Keratinocyte (primary cell): ENCODE results near the gene AUNIP. TPM values are rescaled to one million over a fixed set of nuclear protein-coding genes. Genes with fewer than 3 reads are reported as not detected.

Experiments used
- DNase-seq: peaks from one replicate; pipeline ENCODE4 v3.0.0-alpha.2; 2011; ENCODE audit warnings: low read depth, missing footprints, low spot score
- FAIRE-seq: peaks from 2 replicates; lab custom pipeline; 2011; peaks lifted over from hg19 to GRCh38; lab: Jason Lieb, UNC
- H2AFZ ChIP-seq: 2 replicates; pipeline ENCODE4 v1.6.0; 2012; ENCODE audit warnings: low read length, control low read depth, inconsistent platforms; ENCODE audit not compliant: control insufficient read depth
- H3K27ac ChIP-seq: 2 replicates; pipeline ENCODE4 v1.5.1; 2011; ENCODE audit warnings: low read length; ENCODE audit not compliant: control insufficient read depth, insufficient read depth
- H3K27me3 ChIP-seq: 3 replicates; pipeline ENCODE4 v1.6.0; 2011; ENCODE audit warnings: low read length; ENCODE audit not compliant: control insufficient read depth, insufficient read depth; ENCODE audit errors: extremely low read depth
- H3K36me3 ChIP-seq, 2 experiments: 2 replicates in 1 of 2; 3 replicates in 1 of 2; pipeline ENCODE4 v1.5.1; 2011; ENCODE audit warnings: low read length in 2 of 2, mild to moderate bottlenecking in 1 of 2; ENCODE audit not compliant: control insufficient read depth in 2 of 2, insufficient read depth in 2 of 2; ENCODE audit errors: extremely low read depth in 1 of 2
- H3K4me1 ChIP-seq: 3 replicates; pipeline ENCODE4 v1.5.1; 2011; ENCODE audit warnings: low read length; ENCODE audit not compliant: control insufficient read depth, insufficient read depth; ENCODE audit errors: extremely low read depth
- H3K4me2 ChIP-seq: 3 replicates; pipeline ENCODE4 v1.6.0; 2011; ENCODE audit warnings: low read depth, low read length; ENCODE audit not compliant: control insufficient read depth, insufficient read depth; ENCODE audit errors: extremely low read depth
- H3K4me3 ChIP-seq, 3 experiments: fragments of 200-600 bp in 1 of 3; sonication (generic) in 1 of 3; 2 replicates in 2 of 3; 3 replicates in 1 of 3; pipeline ENCODE4 v1.5.1; 2011 to 2016; ENCODE audit warnings: low read length in 3 of 3, mild to moderate bottlenecking in 3 of 3, control low read depth in 2 of 3, inconsistent platforms in 1 of 3, low read depth in 1 of 3, mixed read lengths in 1 of 3, mixed run types in 1 of 3, moderate library complexity in 1 of 3; ENCODE audit not compliant: control insufficient read depth in 2 of 3, insufficient read depth in 2 of 3; ENCODE audit errors: extremely low read depth in 1 of 3
- H3K79me2 ChIP-seq: 2 replicates; pipeline ENCODE4 v1.6.0; 2012; ENCODE audit warnings: low read length; ENCODE audit not compliant: control insufficient read depth, insufficient read depth
- H3K9ac ChIP-seq: 3 replicates; pipeline ENCODE4 v1.6.0; 2011; ENCODE audit warnings: low read length; ENCODE audit not compliant: control insufficient read depth, insufficient read depth; ENCODE audit errors: extremely low read depth
- H3K9me1 ChIP-seq: 3 replicates; pipeline ENCODE4 v1.6.0; 2011; ENCODE audit warnings: low read length; ENCODE audit not compliant: control insufficient read depth, insufficient read depth; ENCODE audit errors: extremely low read depth
- H3K9me3 ChIP-seq: 2 replicates; pipeline ENCODE4 v1.5.1; 2012; ENCODE audit warnings: low read depth, low read length; ENCODE audit not compliant: control insufficient read depth
- H4K20me1 ChIP-seq: 3 replicates; pipeline ENCODE4 v1.6.0; 2011; ENCODE audit warnings: low read length; ENCODE audit not compliant: control insufficient read depth, insufficient read depth; ENCODE audit errors: extremely low read depth
- CTCF ChIP-seq, 3 experiments: IDR thresholded peaks in 1 of 3; conservative IDR thresholded peaks in 1 of 3; optimal IDR thresholded peaks in 1 of 3; 2 replicates in 2 of 3; 3 replicates in 1 of 3; pipeline versions ENCODE3 to v1.5.1; 2011; ENCODE audit warnings: low read length in 3 of 3, mild to moderate bottlenecking in 3 of 3, moderate library complexity in 2 of 3, control low read depth in 1 of 3, inconsistent platforms in 1 of 3; ENCODE audit not compliant: insufficient read depth in 2 of 3; ENCODE audit errors: extremely low read depth in 1 of 3
- EZH2 ChIP-seq: IDR thresholded peaks from one replicate; pipeline ENCODE4 v1.6.1; 2012; ENCODE audit warnings: inconsistent platforms, mild to moderate bottlenecking, low read length, moderate library complexity
- dilution Hi-C: fragments of 300-500 bp; cut with MboI; formaldehyde crosslinking; loops from one replicate; pipeline ENCODE4 v1.7.0; 2020; ENCODE audit warnings: low sequenced_read_pairs; ENCODE audit not compliant: extremely low pct_ligation_motif_present
- polyA plus RNA-seq, 5 experiments: library from polyadenylated mRNA; depleted of rRNA in 3 of 5; stranded (reverse) in 3 of 5; stranded (forward) in 1 of 5; unstranded in 1 of 5; fragments of >200 nt; gene quantifications; 1 replicate in 1 of 5; 2 replicates in 3 of 5; 3 replicates in 1 of 5; pipeline versions ENCODE4 v1.2.1 to v1.2.3, GENCODE V29; 2011 to 2012; ENCODE audit warnings: missing spikeins in 2 of 5, low read depth in 1 of 5, low replicate concordance in 1 of 5

AUNIP gene
- polyA plus RNA-seq, 1 donor (not counting 4 experiments of a cell fraction or from before 2014, with no cell fraction given) = 9.3 TPM

DNA sequence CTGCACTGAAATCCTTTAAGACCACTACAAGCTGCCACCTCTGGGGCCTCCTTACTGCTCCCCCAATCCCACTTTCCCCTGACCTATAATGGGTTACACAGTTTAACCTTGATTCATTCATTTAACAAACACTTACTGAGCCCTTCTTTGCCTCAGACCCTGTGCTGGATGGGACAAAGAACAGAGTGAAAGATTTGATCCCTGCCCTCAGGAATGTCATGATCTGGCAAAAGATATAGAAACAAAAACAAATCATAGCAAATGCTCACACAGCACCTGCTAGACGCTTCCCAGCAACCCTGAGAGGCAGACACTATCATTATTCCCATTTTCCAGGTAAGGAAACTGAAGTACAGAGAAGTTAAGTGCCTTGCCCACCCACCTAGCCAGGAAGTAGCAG, 7.0 kb upstream of the AUNIP start:
- TF ChIP-seq EZH2 (no peak), CTCF (optimal IDR thresholded peaks at IDR 0.05 in 1 of 3, IDR thresholded peaks at IDR 0.05 in 1 of 3, conservative IDR thresholded peaks at IDR 0.05 in 1 of 3; ENCODE audit: extremely low read depth in 1 of 3, insufficient read depth in 2 of 3, low read length in 3 of 3) (no peak)
- no peak for DNase-seq
- no peak overlapping the region for H3K4me3 ChIP-seq
- FAIRE-seq = no peak
- no peak overlapping the region for H2AFZ ChIP-seq
- no peaks in the 10 kb centered on the region for H3K79me2 ChIP-seq
- peaks cover 10% of the 10 kb centered on the region for H3K4me1 ChIP-seq
- no peak overlapping the region for H3K4me2 ChIP-seq
- H3K36me3 ChIP-seq = peaks cover 24 to 27% of the 10 kb centered on the region in 2 experiments
- H3K27me3 ChIP-seq = no peaks in the 10 kb centered on the region
- H4K20me1 ChIP-seq = no peaks in the 10 kb centered on the region
- H3K9ac ChIP-seq = no peak overlapping the region
- no peak overlapping the region for H3K27ac ChIP-seq
- no peaks in the 10 kb centered on the region for H3K9me3 ChIP-seq
- H3K9me1 ChIP-seq = no peaks in the 10 kb centered on the region
- dilution Hi-C loops = no loop called here

- Histone ChIP-seq H3K27ac (no peak overlapping the region), H3K4me2 (no peak overlapping the region), H3K27me3 (no peaks in the 10 kb centered on the region), H3K4me3 (no peak overlapping the region), H2AFZ (no peak overlapping the region), H3K36me3 (peaks cover 12 to 22% of the 10 kb centered on the region in 2 experiments), H3K9me3 (no peaks in the 10 kb centered on the region), H4K20me1 (no peaks in the 10 kb centered on the region), H3K79me2 (no peaks in the 10 kb centered on the region), H3K9me1 (no peaks in the 10 kb centered on the region), H3K4me1 (peaks cover 6% of the 10 kb centered on the region), H3K9ac (no peak overlapping the region)
- FAIRE-seq (no peak), DNase-seq (no peak)
- TF ChIP-seq EZH2 (no peak), CTCF (optimal IDR thresholded peaks at IDR 0.05 in 1 of 3, IDR thresholded peaks at IDR 0.05 in 1 of 3, conservative IDR thresholded peaks at IDR 0.05 in 1 of 3; ENCODE audit: extremely low read depth in 1 of 3, insufficient read depth in 2 of 3, low read length in 3 of 3) (no peak)
- dilution Hi-C loops = no loop called here
Measured at GRCh38 chr1:25864434-25864833, 5.2 kb upstream of the AUNIP start.
